Gastrocnemius medialis (tissue), 4 donors: ENCODE results near the gene UCK1.

Experiments used
- POLR2A ChIP-seq, 2 donors: fragments of 450-650 bp; IDR thresholded peaks; one replicate each; pipeline ENCODE4 v1.6.1; 2017; ENCODE audit warnings: antibody characterized with exemption in 2 of 2, mild to moderate bottlenecking in 2 of 2, moderate library complexity in 2 of 2
- TF ChIP-seq, protein P1 (sequence below), 5 experiments: fragments of 450-650 bp in 3 of 5; fragments of 200-600 bp in 2 of 5; sonication (generic) in 2 of 5; IDR thresholded peaks in 4 of 5; conservative IDR thresholded peaks in 1 of 5; 1 replicate in 4 of 5; 2 replicates in 1 of 5; pipeline ENCODE4 v1.5.1; 2016 to 2019; ENCODE audit warnings: antibody characterized with exemption in 5 of 5, mild to moderate bottlenecking in 3 of 5, moderate library complexity in 3 of 5

DNA sequence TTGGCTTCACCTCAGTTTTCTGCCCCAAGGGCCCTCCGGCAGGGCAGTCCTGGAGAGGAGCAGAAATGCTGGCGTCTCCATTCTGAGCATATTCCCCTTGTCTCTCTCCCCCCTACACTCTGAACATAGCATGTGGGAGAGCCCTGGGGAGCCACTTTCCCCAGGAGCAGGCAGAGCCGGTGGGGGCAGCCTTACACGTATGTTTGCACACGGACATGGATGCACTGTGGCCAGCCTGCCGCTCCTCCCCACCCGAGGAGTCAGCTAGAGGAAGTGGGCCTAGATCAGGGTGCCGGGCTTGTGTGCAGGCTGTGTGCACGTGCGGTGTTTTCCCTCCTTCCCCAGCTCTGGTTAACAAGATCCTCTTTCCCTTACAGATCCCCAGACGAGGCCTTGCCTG lies 53.7 kb downstream of the UCK1 start:
- TF ChIP-seq, protein P1, sequence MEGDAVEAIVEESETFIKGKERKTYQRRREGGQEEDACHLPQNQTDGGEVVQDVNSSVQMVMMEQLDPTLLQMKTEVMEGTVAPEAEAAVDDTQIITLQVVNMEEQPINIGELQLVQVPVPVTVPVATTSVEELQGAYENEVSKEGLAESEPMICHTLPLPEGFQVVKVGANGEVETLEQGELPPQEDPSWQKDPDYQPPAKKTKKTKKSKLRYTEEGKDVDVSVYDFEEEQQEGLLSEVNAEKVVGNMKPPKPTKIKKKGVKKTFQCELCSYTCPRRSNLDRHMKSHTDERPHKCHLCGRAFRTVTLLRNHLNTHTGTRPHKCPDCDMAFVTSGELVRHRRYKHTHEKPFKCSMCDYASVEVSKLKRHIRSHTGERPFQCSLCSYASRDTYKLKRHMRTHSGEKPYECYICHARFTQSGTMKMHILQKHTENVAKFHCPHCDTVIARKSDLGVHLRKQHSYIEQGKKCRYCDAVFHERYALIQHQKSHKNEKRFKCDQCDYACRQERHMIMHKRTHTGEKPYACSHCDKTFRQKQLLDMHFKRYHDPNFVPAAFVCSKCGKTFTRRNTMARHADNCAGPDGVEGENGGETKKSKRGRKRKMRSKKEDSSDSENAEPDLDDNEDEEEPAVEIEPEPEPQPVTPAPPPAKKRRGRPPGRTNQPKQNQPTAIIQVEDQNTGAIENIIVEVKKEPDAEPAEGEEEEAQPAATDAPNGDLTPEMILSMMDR (IDR thresholded peaks at IDR 0.05 in 4 of 5, conservative IDR thresholded peaks at IDR 0.05 in 1 of 5): no peak
- TF ChIP-seq POLR2A (IDR thresholded peaks at IDR 0.05): no peak
